Measurements from ENCODE around the gene SVEP1. TPM values are rescaled to one million over a fixed set of nuclear protein-coding genes. Genes with fewer than 3 reads are reported as not detected.

SVEP1 gene
- polyA plus RNA-seq, 1 of the 3 experiments (the other 2 are of a cell fraction) = 0.10 TPM

DNA sequence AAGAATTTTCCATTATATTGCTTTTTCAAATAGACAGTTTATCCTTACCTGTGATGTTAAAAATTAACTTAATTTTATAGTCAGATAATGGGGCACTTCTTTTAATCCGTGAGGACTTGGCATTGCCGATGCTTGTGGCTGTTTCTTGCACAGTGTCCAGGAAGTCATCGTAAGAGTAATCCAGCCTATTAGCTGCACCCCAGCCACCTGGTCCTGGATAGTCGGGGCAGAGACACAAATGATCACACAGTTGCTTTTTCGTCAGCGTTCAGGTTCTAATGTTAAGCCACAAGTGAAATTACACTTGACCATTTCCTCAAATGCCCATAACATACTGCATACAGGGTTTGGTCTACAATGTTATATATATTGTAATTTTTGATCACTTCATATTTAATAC is 107.4 kb downstream of the SVEP1 start:
- ChIA-PET CTCF (interaction anchor here (0.6 kb wide), 1 partner anchor 109 kb away, joined by 3 read pairs; no protein-coding TSS in a partner anchor), POLR2A (no interaction called here)
- WGBS (ENCODE audit: low lambda C conversion rate) = 69% methylated on average over 6 of the region's 6 CpGs

DNA sequence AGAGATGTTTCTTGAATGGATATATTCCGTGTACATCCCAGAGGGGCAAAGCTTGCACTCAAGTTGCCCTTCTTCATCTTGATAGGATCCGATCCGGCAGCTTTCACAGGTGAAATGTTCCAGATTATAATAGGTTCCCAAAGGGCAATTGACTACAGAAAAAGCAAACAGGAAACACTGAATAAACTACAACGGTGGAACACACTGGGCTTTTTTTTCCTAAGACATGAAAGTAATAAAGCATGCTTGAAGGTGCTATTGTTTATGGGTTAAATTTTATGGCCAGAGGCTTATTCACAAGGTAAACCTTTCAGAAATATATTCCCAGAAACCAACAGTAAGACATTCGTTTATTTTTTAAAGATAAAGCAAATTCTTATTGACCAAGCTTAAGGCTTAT is 110.6 kb downstream of the SVEP1 start:
- POLR2A ChIA-PET = no interaction called here
- no peak overlapping the region for H2AFZ ChIP-seq (ENCODE audit: low read depth)
- no peak overlapping the region for H3K4me2 ChIP-seq
- H3K9me2 ChIP-seq = no peaks in the 10 kb centered on the region
- 32% methylated on average over 5 of the region's 5 CpGs for WGBS (ENCODE audit: low lambda C conversion rate)
- H4K20me1 ChIP-seq (ENCODE audit: insufficient read depth) = no peaks in the 10 kb centered on the region
- no peaks in the 10 kb centered on the region for H3K79me2 ChIP-seq (ENCODE audit: insufficient read depth)
- DNase-seq = no peak
- CTCF ChIA-PET = interaction anchor here (0.6 to 1.7 kb wide), 3 partner anchors 19 to 1233 kb away, joined by 3 to 4 read pairs (median 3); no protein-coding TSS in a partner anchor
- no peak overlapping the region for H3K9ac ChIP-seq
- no peaks in the 10 kb centered on the region for H3K36me3 ChIP-seq (replicated peaks in 1 of 2; ENCODE audit: control insufficient read depth in 1 of 2, insufficient read depth in 2 of 2, low read length in 1 of 2)
- no peak overlapping the region for H3K4me3 ChIP-seq (ENCODE audit: low read depth in 2 of 2, low read length in 1 of 2)
- H3K9me3 ChIP-seq = no peaks in the 10 kb centered on the region
- H3K4me1 ChIP-seq (ENCODE audit: control insufficient read depth in 1 of 2, insufficient read depth in 2 of 2, low read depth in 1 of 2, low read length in 1 of 2) = no peaks in the 10 kb centered on the region
- no peaks in the 10 kb centered on the region for H3K27me3 ChIP-seq (ENCODE audit: insufficient read depth)
- H3F3A ChIP-seq (replicated peaks; ENCODE audit: insufficient read depth) = no peaks in the 10 kb centered on the region
- H3K27ac ChIP-seq (ENCODE audit: low read depth in 2 of 2, low read length in 1 of 2) = no peak overlapping the region
- TF ChIP-seq, protein P1, sequence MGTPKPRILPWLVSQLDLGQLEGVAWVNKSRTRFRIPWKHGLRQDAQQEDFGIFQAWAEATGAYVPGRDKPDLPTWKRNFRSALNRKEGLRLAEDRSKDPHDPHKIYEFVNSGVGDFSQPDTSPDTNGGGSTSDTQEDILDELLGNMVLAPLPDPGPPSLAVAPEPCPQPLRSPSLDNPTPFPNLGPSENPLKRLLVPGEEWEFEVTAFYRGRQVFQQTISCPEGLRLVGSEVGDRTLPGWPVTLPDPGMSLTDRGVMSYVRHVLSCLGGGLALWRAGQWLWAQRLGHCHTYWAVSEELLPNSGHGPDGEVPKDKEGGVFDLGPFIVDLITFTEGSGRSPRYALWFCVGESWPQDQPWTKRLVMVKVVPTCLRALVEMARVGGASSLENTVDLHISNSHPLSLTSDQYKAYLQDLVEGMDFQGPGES (IDR thresholded peaks at IDR 0.05; ENCODE audit: low read depth, low read length) = no peak
- no peak for TF ChIP-seq EZH2phosphoT487 (IDR thresholded peaks at IDR 0.05; ENCODE audit: borderline replicate concordance, low read depth)
- TF ChIP-seq, protein P2, sequence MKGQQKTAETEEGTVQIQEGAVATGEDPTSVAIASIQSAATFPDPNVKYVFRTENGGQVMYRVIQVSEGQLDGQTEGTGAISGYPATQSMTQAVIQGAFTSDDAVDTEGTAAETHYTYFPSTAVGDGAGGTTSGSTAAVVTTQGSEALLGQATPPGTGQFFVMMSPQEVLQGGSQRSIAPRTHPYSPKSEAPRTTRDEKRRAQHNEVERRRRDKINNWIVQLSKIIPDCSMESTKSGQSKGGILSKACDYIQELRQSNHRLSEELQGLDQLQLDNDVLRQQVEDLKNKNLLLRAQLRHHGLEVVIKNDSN (IDR thresholded peaks at IDR 0.05; ENCODE audit: borderline replicate concordance, low read depth) = no peak
- TF ChIP-seq RCOR1 (IDR thresholded peaks at IDR 0.05; ENCODE audit: low read length) = no peak
- TF ChIP-seq FOSL2 (IDR thresholded peaks at IDR 0.05; ENCODE audit: borderline replicate concordance, low read depth) = no peak
- no peak for TF ChIP-seq RFX5 (IDR thresholded peaks at IDR 0.05; ENCODE audit: low read length)
- TF ChIP-seq, protein P3, sequence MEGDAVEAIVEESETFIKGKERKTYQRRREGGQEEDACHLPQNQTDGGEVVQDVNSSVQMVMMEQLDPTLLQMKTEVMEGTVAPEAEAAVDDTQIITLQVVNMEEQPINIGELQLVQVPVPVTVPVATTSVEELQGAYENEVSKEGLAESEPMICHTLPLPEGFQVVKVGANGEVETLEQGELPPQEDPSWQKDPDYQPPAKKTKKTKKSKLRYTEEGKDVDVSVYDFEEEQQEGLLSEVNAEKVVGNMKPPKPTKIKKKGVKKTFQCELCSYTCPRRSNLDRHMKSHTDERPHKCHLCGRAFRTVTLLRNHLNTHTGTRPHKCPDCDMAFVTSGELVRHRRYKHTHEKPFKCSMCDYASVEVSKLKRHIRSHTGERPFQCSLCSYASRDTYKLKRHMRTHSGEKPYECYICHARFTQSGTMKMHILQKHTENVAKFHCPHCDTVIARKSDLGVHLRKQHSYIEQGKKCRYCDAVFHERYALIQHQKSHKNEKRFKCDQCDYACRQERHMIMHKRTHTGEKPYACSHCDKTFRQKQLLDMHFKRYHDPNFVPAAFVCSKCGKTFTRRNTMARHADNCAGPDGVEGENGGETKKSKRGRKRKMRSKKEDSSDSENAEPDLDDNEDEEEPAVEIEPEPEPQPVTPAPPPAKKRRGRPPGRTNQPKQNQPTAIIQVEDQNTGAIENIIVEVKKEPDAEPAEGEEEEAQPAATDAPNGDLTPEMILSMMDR (IDR thresholded peaks at IDR 0.05) = no peak
- TF ChIP-seq NRF1 (IDR thresholded peaks at IDR 0.05; ENCODE audit: low read depth, low read length) = no peak
- no peak for TF ChIP-seq RAD21 (IDR thresholded peaks at IDR 0.05; ENCODE audit: low read length)

More for the DNA sequence above, 107.4 kb downstream of the SVEP1 start:
- H2AFZ ChIP-seq (ENCODE audit: low read depth) = no peak overlapping the region
- no peak overlapping the region for H3K4me3 ChIP-seq (ENCODE audit: low read depth in 2 of 2, low read length in 1 of 2)
- no peak overlapping the region for H3K9ac ChIP-seq
- TF ChIP-seq MEF2A (IDR thresholded peaks at IDR 0.05; ENCODE audit: borderline replicate concordance, low read depth) (no peak), CHD2 (IDR thresholded peaks at IDR 0.05; ENCODE audit: low read length, partially characterized antibody) (no peak), YY1 (IDR thresholded peaks at IDR 0.05; ENCODE audit: low read depth) (no peak), FOXM1 (IDR thresholded peaks at IDR 0.05; ENCODE audit: low read depth) (no peak), EP300 (IDR thresholded peaks at IDR 0.05; ENCODE audit: borderline replicate concordance in 1 of 2, low read depth in 1 of 2, low read length in 1 of 2) (no peak)
- TF ChIP-seq, protein P4, sequence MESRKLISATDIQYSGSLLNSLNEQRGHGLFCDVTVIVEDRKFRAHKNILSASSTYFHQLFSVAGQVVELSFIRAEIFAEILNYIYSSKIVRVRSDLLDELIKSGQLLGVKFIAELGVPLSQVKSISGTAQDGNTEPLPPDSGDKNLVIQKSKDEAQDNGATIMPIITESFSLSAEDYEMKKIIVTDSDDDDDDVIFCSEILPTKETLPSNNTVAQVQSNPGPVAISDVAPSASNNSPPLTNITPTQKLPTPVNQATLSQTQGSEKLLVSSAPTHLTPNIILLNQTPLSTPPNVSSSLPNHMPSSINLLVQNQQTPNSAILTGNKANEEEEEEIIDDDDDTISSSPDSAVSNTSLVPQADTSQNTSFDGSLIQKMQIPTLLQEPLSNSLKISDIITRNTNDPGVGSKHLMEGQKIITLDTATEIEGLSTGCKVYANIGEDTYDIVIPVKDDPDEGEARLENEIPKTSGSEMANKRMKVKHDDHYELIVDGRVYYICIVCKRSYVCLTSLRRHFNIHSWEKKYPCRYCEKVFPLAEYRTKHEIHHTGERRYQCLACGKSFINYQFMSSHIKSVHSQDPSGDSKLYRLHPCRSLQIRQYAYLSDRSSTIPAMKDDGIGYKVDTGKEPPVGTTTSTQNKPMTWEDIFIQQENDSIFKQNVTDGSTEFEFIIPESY (IDR thresholded peaks at IDR 0.05; ENCODE audit: borderline replicate concordance, low read depth) = no peak
- TF ChIP-seq, protein P3 (IDR thresholded peaks at IDR 0.05) = no peak
- TF ChIP-seq, protein P1 (IDR thresholded peaks at IDR 0.05; ENCODE audit: low read depth, low read length) = no peak
- no peaks in the 10 kb centered on the region for H3K79me2 ChIP-seq (ENCODE audit: insufficient read depth)
- DNase-seq = no peak
- H3K27ac ChIP-seq (ENCODE audit: low read depth in 2 of 2, low read length in 1 of 2) = no peak overlapping the region
- H3K9me2 ChIP-seq = no peaks in the 10 kb centered on the region
- H3F3A ChIP-seq (replicated peaks; ENCODE audit: insufficient read depth) = no peaks in the 10 kb centered on the region
- no peaks in the 10 kb centered on the region; the same call in 1 of the 2 replicates for H3K9me3 ChIP-seq
- no peaks in the 10 kb centered on the region for H3K27me3 ChIP-seq (ENCODE audit: insufficient read depth)
- no peaks in the 10 kb centered on the region for H3K4me1 ChIP-seq (ENCODE audit: control insufficient read depth in 1 of 2, insufficient read depth in 2 of 2, low read depth in 1 of 2, low read length in 1 of 2)
- H3K36me3 ChIP-seq (replicated peaks in 1 of 2; ENCODE audit: control insufficient read depth in 1 of 2, insufficient read depth in 2 of 2, low read length in 1 of 2) = no peaks in the 10 kb centered on the region
- H3K4me2 ChIP-seq = no peak overlapping the region
- H4K20me1 ChIP-seq (ENCODE audit: insufficient read depth) = no peaks in the 10 kb centered on the region

All from SK-N-SH (cell line).